Mucosa of descending colon (tissue), 3 donors: ENCODE measurements around the gene NATD1. TPM values are rescaled to one million over a fixed set of nuclear protein-coding genes. Genes with fewer than 3 reads are reported as not detected.
A peak's percentile ranks its signal among the peaks of the same experiment; 100 is the strongest.

Experiments used
- ATAC-seq: fragments of 200-7000 bp; cut with Tn5 transposase; one replicate; pipeline ENCODE4 v1.9.1; 2020; ENCODE audit warnings: mild to moderate bottlenecking, moderate library complexity
- DNase-seq, 3 donors: peaks; one replicate each; pipeline ENCODE4 v3.0.0-alpha.2; 2020
- H3K36me3 ChIP-seq: fragments of 200-600 bp; one replicate; pipeline ENCODE4 v1.8.0; 2021; ENCODE audit warnings: low read depth, mild to moderate bottlenecking
- H3K4me1 ChIP-seq: fragments of 200-600 bp; one replicate; pipeline ENCODE4 v1.8.0; 2021; ENCODE audit warnings: low read depth, mild to moderate bottlenecking
- H3K4me3 ChIP-seq: fragments of 200-600 bp; one replicate; pipeline ENCODE4 v1.8.0; 2021; ENCODE audit warnings: mild to moderate bottlenecking
- H3K9me3 ChIP-seq: fragments of 200-600 bp; one replicate; pipeline ENCODE4 v1.8.0; 2021; ENCODE audit warnings: mild to moderate bottlenecking
- CTCF ChIP-seq: fragments of 200-600 bp; IDR thresholded peaks from one replicate; pipeline ENCODE4 v1.8.0; 2022; ENCODE audit warnings: antibody characterized with exemption, mild to moderate bottlenecking
- intact Hi-C, 2 donors: fragments of 100-400 bp; cut with DNase I in 1 of 2; cut with micrococcal nuclease in 1 of 2; formaldehyde crosslinking; loops; one replicate each; pipeline versions ENCODE4 v1.11.0 to v1.11.1; 2022; cut with DNase I, micrococcal nuclease
- total RNA-seq, 3 donors: library from RNA; stranded (reverse); fragmentation: NEBNext Ultra II Directional in 2 of 3; extraction: Animal tissue kit (Norgen Biotek cat#: 25700) in 2 of 3; gene quantifications; one replicate each; pipeline versions ENCODE4 v1.2.1 to v1.2.4, GENCODE V29; 2021 to 2023
- donor health status: DM: no; HTN: no; CAD: no; lungs with moderate emphysema.
- donor health status: DM: no; HTN: no; CAD: no.
- donor health status: DM: no; HTN: yes; CAD: no.

NATD1 gene
- total RNA-seq, 3 donors from 2014 or later, result 3.9 to 11.1 (median 7.2) TPM

- intact Hi-C loops, result loop anchor here in 1 of 2 donors (10.0 kb wide), 1 partner anchor 170 kb away; no protein-coding TSS in a partner anchor
- peaks cover 35% of the 10 kb centered on the region for H3K4me1 ChIP-seq
Measured at GRCh38 chr17:21284319-21285163, 31.3 kb upstream of the NATD1 start, which contains the start of gene MAP2K3. MAP2K3 (plus strand) TSS chr17:21284711; CDS start chr17:21284921, 210 bp downstream.

GRCh38 chr17:21283482-21284318 is 30.5 kb upstream of the NATD1 start:
- ATAC-seq (peak; percentile 0), DNase-seq (peak in 1 of 3 donors; percentile 78)
- H3K9me3 ChIP-seq, result no peaks in the 10 kb centered on the region
- peaks cover 30% of the 10 kb centered on the region for H3K4me1 ChIP-seq
- H3K36me3 ChIP-seq, result peaks cover 4% of the 10 kb centered on the region
- intact Hi-C loops, result loop anchor here in 1 of 2 donors (10.0 kb wide), 1 partner anchor 171 kb away; no protein-coding TSS in a partner anchor
- no peak for TF ChIP-seq CTCF
- peak overlapping the region; percentile 94 for H3K4me3 ChIP-seq

More at GRCh38 chr17:21284319-21285163, 31.3 kb upstream of the NATD1 start, which contains the start of gene MAP2K3:
- peak within 1 kb of the TSS; percentile 94 for H3K4me3 ChIP-seq
- peak; percentile 99 to 100 (median 99) for DNase-seq
- no peaks in the 10 kb centered on the region for H3K9me3 ChIP-seq
- TF ChIP-seq CTCF, result no peak
- ATAC-seq, result peak; percentile 68
- H3K36me3 ChIP-seq, result peaks cover 4% of the 10 kb centered on the region

- peaks cover 26% of the 10 kb centered on the region for H3K4me1 ChIP-seq
- intact Hi-C loops, result loop anchor here in 1 of 2 donors (10.0 kb wide), 1 partner anchor 172 kb away; no protein-coding TSS in a partner anchor
Measured at GRCh38 chr17:21282850-21283249, 29.6 kb upstream of the NATD1 start.

GRCh38 chr17:21282231-21282630 is 29.0 kb upstream of the NATD1 start:
- Histone ChIP-seq H3K36me3 (peaks cover 4% of the 10 kb centered on the region), H3K9me3 (no peaks in the 10 kb centered on the region), H3K4me3 (no peak overlapping the region), H3K4me1 (peaks cover 21% of the 10 kb centered on the region)
- intact Hi-C loops, result loop anchor here in 1 of 2 donors (10.0 kb wide), 1 partner anchor 173 kb away; no protein-coding TSS in a partner anchor
- ATAC-seq (no peak), DNase-seq (no peak)
- no peak for TF ChIP-seq CTCF

More at GRCh38 chr17:21282850-21283249, 29.6 kb upstream of the NATD1 start:
- DNase-seq, result no peak
- TF ChIP-seq CTCF, result no peak
- H3K36me3 ChIP-seq, result peaks cover 4% of the 10 kb centered on the region
- no peaks in the 10 kb centered on the region for H3K9me3 ChIP-seq
- H3K4me3 ChIP-seq, result no peak overlapping the region
- no peak for ATAC-seq

DNA sequence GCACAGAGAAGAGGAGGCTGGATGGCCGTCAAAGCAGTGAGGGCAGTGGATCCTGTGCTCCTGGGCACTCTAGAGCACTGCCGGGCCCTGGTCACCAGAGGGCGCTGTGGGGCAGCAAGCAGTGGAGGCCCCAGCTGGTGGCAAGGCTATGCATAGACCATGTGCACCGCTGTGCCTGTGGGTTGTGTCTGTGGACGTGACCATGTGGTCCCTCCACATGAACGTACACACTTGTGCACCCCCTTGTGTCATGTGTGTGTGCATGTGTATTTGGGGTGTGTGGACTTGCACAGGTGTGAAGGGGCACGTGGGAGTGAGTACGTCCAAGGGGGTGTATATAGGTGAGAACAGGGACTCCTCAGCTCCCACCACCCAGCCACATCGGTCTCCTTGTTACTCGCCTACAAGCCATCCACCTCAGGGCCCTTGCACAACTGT is 26.9 kb upstream of the NATD1 start:
- no peaks in the 10 kb centered on the region for H3K9me3 ChIP-seq
- no peak overlapping the region for H3K4me3 ChIP-seq
- H3K4me1 ChIP-seq, result peaks cover 19% of the 10 kb centered on the region
- H3K36me3 ChIP-seq, result peaks cover 4% of the 10 kb centered on the region
- peak; percentile 58 for ATAC-seq
- peak; percentile 95 for TF ChIP-seq CTCF
- DNase-seq, result peak; percentile 92 to 93 (median 93)
- intact Hi-C loops, result loop anchor here in 1 of 2 donors (10.0 kb wide), 1 partner anchor 175 kb away; no protein-coding TSS in a partner anchor
